Measurements from ENCODE around the gene CAMK1D.

GRCh38 chr10:12711350-12711708, 362.0 kb downstream of the CAMK1D start:
- TF ChIP-seq POLR2A (IDR thresholded peaks at IDR 0.05) (no peak), CTCF (IDR thresholded peaks at IDR 0.05 in 4 of 5, conservative IDR thresholded peaks at IDR 0.05 in 1 of 5) (no peak)

Measured in gastrocnemius medialis (tissue), 4 donors.